GM06990 (cell line): ENCODE data around the gene MEF2A.

Experiments used
- DNase-seq: peaks from one replicate; pipeline ENCODE4 v3.0.0-alpha.2; 2011; ENCODE audit not compliant: insufficient read length; ENCODE audit errors: extremely low read depth
- H3K27me3 ChIP-seq: replicated peaks from 2 replicates; pipeline ENCODE4 v1.6.0; 2011; ENCODE audit warnings: low read length; ENCODE audit not compliant: control insufficient read depth, insufficient read depth
- H3K36me3 ChIP-seq: 2 replicates; pipeline ENCODE4 v1.5.1; 2011; ENCODE audit warnings: low read length; ENCODE audit not compliant: control insufficient read depth, insufficient read depth
- H3K4me3 ChIP-seq: replicated peaks from 2 replicates; pipeline ENCODE4 v1.5.1; 2011; ENCODE audit warnings: low read depth, mild to moderate bottlenecking, control low read depth, low read length
- CTCF ChIP-seq: IDR thresholded peaks from 2 replicates; pipeline ENCODE4 v1.5.1; 2011; ENCODE audit warnings: low read length, control low read depth, mild to moderate bottlenecking, inconsistent platforms; ENCODE audit not compliant: insufficient read depth, poor library complexity, severe bottlenecking

Gene MEF2A

DNA sequence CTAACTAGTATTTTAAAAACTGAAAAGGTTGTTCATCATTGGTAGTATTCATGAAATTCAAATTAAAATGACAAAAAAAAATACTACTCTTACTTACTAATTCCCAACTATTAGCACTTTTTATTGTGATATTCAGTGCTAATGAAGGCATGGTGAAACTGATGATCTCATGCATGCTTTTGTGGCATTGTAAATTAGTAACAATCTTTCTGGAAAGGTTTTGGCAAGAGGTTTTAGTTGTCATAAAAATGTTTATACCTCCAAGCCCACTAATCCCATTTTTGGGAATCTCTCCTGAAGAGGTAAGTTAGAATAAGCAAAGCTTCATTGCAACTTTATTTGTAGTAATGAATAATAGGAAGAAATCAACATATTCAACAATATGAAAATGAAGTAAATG lies 114.5 kb downstream of the MEF2A start:
- no peak for TF ChIP-seq CTCF
- no peak overlapping the region for H3K4me3 ChIP-seq
- H3K27me3 ChIP-seq = no peaks in the 10 kb centered on the region
- no peak for DNase-seq
- peaks cover 8% of the 10 kb centered on the region for H3K36me3 ChIP-seq

GRCh38 chr15:99681990-99682389 lies 116.2 kb downstream of the MEF2A start:
- TF ChIP-seq CTCF = no peak
- DNase-seq = no peak
- Histone ChIP-seq H3K36me3 (peaks cover 8% of the 10 kb centered on the region), H3K27me3 (no peaks in the 10 kb centered on the region), H3K4me3 (no peak overlapping the region)

- Histone ChIP-seq H3K4me3 (no peak overlapping the region), H3K27me3 (no peaks in the 10 kb centered on the region), H3K36me3 (peaks cover 10% of the 10 kb centered on the region)
- no peak for TF ChIP-seq CTCF
- no peak for DNase-seq
Measured at GRCh38 chr15:99682455-99682854, 116.7 kb downstream of the MEF2A start.

DNA sequence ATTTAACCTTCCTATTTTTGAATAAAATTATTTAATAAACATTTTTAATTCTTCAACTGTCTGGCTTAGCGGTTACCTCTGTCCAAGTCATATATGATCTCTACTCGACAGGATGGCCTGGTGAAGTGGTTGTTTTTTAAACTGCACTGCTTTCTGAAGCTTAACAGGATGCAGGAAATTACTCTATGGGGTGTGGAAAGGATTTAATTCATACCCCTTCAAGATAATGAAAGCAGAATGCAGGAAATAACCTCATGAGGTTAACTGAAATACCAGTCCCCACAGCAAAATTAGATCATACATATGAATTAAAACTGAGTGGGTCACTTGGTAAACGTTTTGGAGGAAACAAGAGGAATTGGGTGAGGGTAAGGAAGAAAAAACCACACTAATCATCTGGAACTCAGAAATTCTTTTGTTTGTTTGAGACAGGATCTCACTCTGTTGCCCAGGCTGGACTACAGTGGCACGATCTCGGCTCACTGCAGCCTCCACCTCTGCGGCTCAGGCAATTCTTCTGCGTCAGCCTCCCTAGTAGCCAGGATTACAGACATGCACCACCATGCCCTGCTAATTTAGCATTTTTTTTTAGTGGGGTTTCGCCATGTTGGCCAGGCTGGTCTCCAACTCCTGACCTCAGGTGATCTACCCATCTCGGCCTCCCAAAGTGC lies 117.4 kb downstream of the MEF2A start:
- no peak for DNase-seq
- no peak for TF ChIP-seq CTCF
- Histone ChIP-seq H3K27me3 (no peaks in the 10 kb centered on the region), H3K36me3 (peaks cover 10% of the 10 kb centered on the region), H3K4me3 (no peak overlapping the region)

DNA sequence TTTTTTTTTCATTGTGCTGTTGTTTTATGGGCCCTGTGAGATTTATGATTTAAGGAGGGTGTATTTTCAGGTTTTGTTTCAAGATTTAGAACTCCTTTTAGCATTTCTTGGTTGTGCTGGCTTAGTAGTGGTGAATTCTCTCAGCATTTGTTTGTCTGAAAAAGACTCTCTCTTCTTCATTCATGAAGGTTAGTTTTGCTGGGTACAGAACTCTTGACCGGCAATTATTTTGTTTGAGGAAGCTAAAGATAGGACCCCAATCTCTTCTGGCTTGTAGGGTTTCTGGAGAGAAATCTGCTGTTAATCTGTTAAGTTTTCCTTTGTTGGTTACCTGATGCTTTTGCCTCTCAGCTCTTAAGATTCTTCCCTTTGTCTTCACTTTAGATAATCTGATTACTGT lies 120.5 kb downstream of the MEF2A start:
- no peak for TF ChIP-seq CTCF
- no peaks in the 10 kb centered on the region for H3K27me3 ChIP-seq
- no peak overlapping the region for H3K4me3 ChIP-seq
- DNase-seq = no peak
- peaks cover 9% of the 10 kb centered on the region for H3K36me3 ChIP-seq

GRCh38 chr15:99692825-99693224 lies 127.0 kb downstream of the MEF2A start:
- TF ChIP-seq CTCF = no peak
- no peak for DNase-seq
- H3K4me3 ChIP-seq = no peak overlapping the region

More at GRCh38 chr15:99692825-99693224, 127.0 kb downstream of the MEF2A start:
- Histone ChIP-seq H3K27me3 (no peaks in the 10 kb centered on the region), H3K36me3 (peaks cover 10% of the 10 kb centered on the region)
